HCT116 (cell line): ENCODE data around the gene LYPD4. TPM values are rescaled to one million over a fixed set of nuclear protein-coding genes. Genes with fewer than 3 reads are reported as not detected.

ENCODE experiments used
- ATAC-seq: fragments of 200-7000 bp; cut with Tn5 transposase; 2 replicates; pipeline ENCODE4 v1.9.1; 2020; ENCODE audit warnings: mild to moderate bottlenecking, moderate library complexity
- BruUV-seq: library from RNA; stranded (reverse); fragments of 400-500 nt; replicated peaks from 2 replicates; lab custom pipeline; 2021; lab: Mats Ljungman, UMichigan
- CTCF ChIA-PET: fragments of 300-600 bp; sonication (Branson Sonifier 250); formaldehyde crosslinking; loops from one replicate; lab custom pipeline; 2021; ENCODE audit warnings: antibody characterized with exemption; lab: Charles Lee
- POLR2A ChIA-PET: fragments of 300-600, 350-600 bp; sonication (Branson Sonifier 250); formaldehyde crosslinking; loops from one replicate; lab custom pipeline; 2021; ENCODE audit warnings: antibody characterized with exemption; lab: Charles Lee
- RAD21 ChIA-PET, 2 experiments: fragments of 300-600 bp; sonication (Branson Sonifier 250); formaldehyde crosslinking; loops; one replicate each; lab custom pipeline; 2023; ENCODE audit warnings: low total read pairs in 2 of 2; ENCODE audit not compliant: uncharacterized antibody in 2 of 2, unreplicated experiment in 2 of 2, low non-redundant PET in 1 of 2; lab: Charles Lee
- DNase-seq: peaks from one replicate; pipeline ENCODE4 v3.0.0-alpha.2; 2010; ENCODE audit warnings: low read depth, low spot score
- H2AFZ ChIP-seq: fragments of 200-600 bp; shearing (Covaris generic), sonication (generic); 2 replicates; pipeline ENCODE4 v1.6.1; 2017; ENCODE audit warnings: low read depth, mixed run types, mixed read lengths, antibody characterized with exemption, low read length; ENCODE audit not compliant: poor library complexity, severe bottlenecking
- H3K27ac ChIP-seq: 2 replicates; pipeline ENCODE4 v1.5.1; 2012; ENCODE audit warnings: low read depth, low read length
- H3K27me3 ChIP-seq: fragments of 200-600 bp; sonication (generic); 2 replicates; pipeline ENCODE4 v1.6.1; 2016; ENCODE audit warnings: mixed run types, low read length, mixed read lengths; ENCODE audit not compliant: insufficient read depth
- H3K36me3 ChIP-seq, 2 experiments: fragments of 200-500 bp in 1 of 2; fragments of 200-600 bp in 1 of 2; sonication (Bioruptor generic) in 1 of 2; sonication (generic) in 1 of 2; 2 replicates each; pipeline versions ENCODE4 v1.5.1 to v1.6.1; 2014 to 2016; ENCODE audit warnings: low read length in 2 of 2, inconsistent platforms in 1 of 2, mixed read lengths in 1 of 2, mixed run types in 1 of 2; ENCODE audit not compliant: insufficient read depth in 2 of 2, control insufficient read depth in 1 of 2
- H3K4me1 ChIP-seq, 2 experiments: fragments of 200-600 bp in 1 of 2; sonication (generic) in 1 of 2; 2 replicates each; pipeline versions ENCODE4 v1.5.1 to v1.6.1; 2012 to 2017; ENCODE audit warnings: low read length in 2 of 2, inconsistent platforms in 1 of 2, mild to moderate bottlenecking in 1 of 2, mixed read lengths in 1 of 2, mixed run types in 1 of 2, moderate library complexity in 1 of 2; ENCODE audit not compliant: insufficient read depth in 2 of 2, control insufficient read depth in 1 of 2
- H3K4me2 ChIP-seq: fragments of 200-600 bp; sonication (generic); 2 replicates; pipeline ENCODE4 v1.6.1; 2017; ENCODE audit warnings: mixed run types, low read length, mixed read lengths
- H3K4me3 ChIP-seq, 2 experiments: fragments of 200-600 bp in 1 of 2; sonication (generic) in 1 of 2; replicated peaks in 1 of 2; 2 replicates each; pipeline ENCODE4 v1.5.1; 2011 to 2016; ENCODE audit warnings: low read length in 2 of 2, control low read depth in 1 of 2, low read depth in 1 of 2, mild to moderate bottlenecking in 1 of 2, mixed read lengths in 1 of 2, mixed run types in 1 of 2
- H3K79me2 ChIP-seq: fragments of 200-600 bp; sonication (generic); 2 replicates; pipeline ENCODE4 v1.6.1; 2017; ENCODE audit warnings: mild to moderate bottlenecking, mixed run types, low read length, moderate library complexity, mixed read lengths; ENCODE audit not compliant: insufficient read depth
- H3K9ac ChIP-seq: fragments of 200-600 bp; sonication (generic); 2 replicates; pipeline ENCODE4 v1.6.1; 2016; ENCODE audit warnings: low read length, mixed read lengths
- H3K9me2 ChIP-seq: fragments of 200-600 bp; sonication (generic), shearing (Covaris generic); 2 replicates; pipeline ENCODE4 v1.6.1; 2017; ENCODE audit warnings: mixed run types, mild to moderate bottlenecking, moderate library complexity; ENCODE audit not compliant: insufficient read depth
- H3K9me3 ChIP-seq, 2 experiments: fragments of 200-500 bp in 1 of 2; fragments of 200-600 bp in 1 of 2; sonication (Bioruptor generic) in 1 of 2; sonication (generic) in 1 of 2; 2 replicates each; pipeline ENCODE4 v1.6.1; 2014 to 2017; ENCODE audit warnings: low read length in 2 of 2, mixed read lengths in 2 of 2, inconsistent platforms in 1 of 2, low read depth in 1 of 2, mild to moderate bottlenecking in 1 of 2, mixed run types in 1 of 2, moderate library complexity in 1 of 2; ENCODE audit not compliant: control insufficient read depth in 1 of 2, insufficient read depth in 1 of 2
- H4K20me1 ChIP-seq: fragments of 200-600 bp; sonication (generic), shearing (Covaris generic); 2 replicates; pipeline ENCODE4 v1.6.1; 2017; ENCODE audit warnings: mixed run types, mild to moderate bottlenecking, moderate library complexity; ENCODE audit not compliant: insufficient read depth
- FOSL1 ChIP-seq: IDR thresholded peaks from 2 replicates; pipeline ENCODE4 v1.6.1; 2012; ENCODE audit warnings: low read depth
- JUND ChIP-seq: IDR thresholded peaks from 2 replicates; pipeline ENCODE4 v1.6.1; 2012
- POLR2AphosphoS5 ChIP-seq: IDR thresholded peaks from 2 replicates; pipeline ENCODE4 v1.6.1; 2011; ENCODE audit warnings: mild to moderate bottlenecking, low read depth, low read length, moderate library complexity
- RAD21 ChIP-seq: IDR thresholded peaks from 2 replicates; pipeline ENCODE4 v1.6.1; 2012; ENCODE audit warnings: low read depth, mild to moderate bottlenecking
- SIN3A ChIP-seq: IDR thresholded peaks from 2 replicates; pipeline ENCODE4 v1.6.1; 2012; ENCODE audit warnings: low read depth
- SP1 ChIP-seq: IDR thresholded peaks from 2 replicates; pipeline ENCODE4 v1.6.1; 2012; ENCODE audit warnings: low read depth
- SRF ChIP-seq: IDR thresholded peaks from 2 replicates; pipeline ENCODE4 v1.6.1; 2012; ENCODE audit warnings: low read depth
- YY1 ChIP-seq: IDR thresholded peaks from 2 replicates; pipeline ENCODE4 v1.6.1; 2011; ENCODE audit warnings: low read length, low read depth, moderate library complexity, mild to moderate bottlenecking; ENCODE audit not compliant: insufficient replicate concordance; ENCODE audit errors: extremely low read depth
- ZFX ChIP-seq: fragments of 450-650 bp; IDR thresholded peaks from 2 replicates; pipeline ENCODE4 v1.6.1; 2017
- ZNF274 ChIP-seq: fragments of 200-500 bp; sonication (Bioruptor generic); IDR thresholded peaks from 2 replicates; pipeline ENCODE4 v1.6.1; 2014; ENCODE audit warnings: mild to moderate bottlenecking, low read depth, low read length, inconsistent platforms
- intact Hi-C: fragments of 100-400 bp; cut with micrococcal nuclease; formaldehyde crosslinking; loops from 2 replicates; pipeline ENCODE4 v1.10.0; 2022
- total RNA-seq: library from RNA; stranded (reverse); gene quantifications from one replicate; pipeline ENCODE4 v1.2.1, GENCODE V29; 2021; ENCODE audit not compliant: unreplicated experiment
- TF ChIP-seq, protein P1 (sequence below), 3 experiments: fragments of 200-600 bp in 1 of 3; sonication (generic) in 1 of 3; IDR thresholded peaks in 2 of 3; conservative IDR thresholded peaks in 1 of 3; 2 replicates each; pipeline ENCODE4 v1.5.1; 2012 to 2017; ENCODE audit warnings: low read depth in 2 of 3, low read length in 2 of 3, antibody characterized with exemption in 1 of 3, borderline replicate concordance in 1 of 3, control low read depth in 1 of 3, mild to moderate bottlenecking in 1 of 3, mixed read lengths in 1 of 3, mixed run types in 1 of 3, moderate library complexity in 1 of 3; ENCODE audit not compliant: insufficient read depth in 1 of 3
- TF ChIP-seq, protein P2 (sequence below): IDR thresholded peaks from 2 replicates; pipeline ENCODE4 v1.6.1; 2012
- TF ChIP-seq, protein P3 (sequence below): IDR thresholded peaks from 2 replicates; pipeline ENCODE4 v1.6.1; 2012; ENCODE audit warnings: low read depth

LYPD4 gene
- total RNA-seq, 1 experiment from 2014 or later: not detected

DNA sequence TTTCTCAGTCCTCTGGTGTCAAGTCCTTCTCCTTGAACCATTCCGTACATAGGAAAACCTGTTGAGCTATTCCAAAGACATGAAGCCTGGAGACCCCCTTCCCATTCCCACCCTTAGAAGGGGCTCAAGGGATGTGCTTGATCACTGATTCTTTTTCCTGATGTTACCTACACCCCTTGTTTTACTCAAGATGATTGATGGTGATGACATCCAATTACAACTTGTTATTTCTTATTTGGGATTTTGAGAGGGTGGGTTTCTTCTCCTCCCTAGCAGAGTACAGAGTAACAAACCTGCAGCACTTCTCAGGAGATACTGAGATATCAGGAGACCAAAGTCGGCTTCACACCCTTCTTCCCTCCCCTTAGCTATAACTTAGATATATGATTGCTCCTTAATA, 8.9 kb upstream of the LYPD4 start:
- ChIA-PET CTCF (no interaction called here), RAD21 (no interaction called here), POLR2A (no interaction called here)
- H3K9ac ChIP-seq: no peak overlapping the region
- no peak for TF ChIP-seq SRF
- BruUV-seq: no TSS peak
- no peak overlapping the region for H3K27ac ChIP-seq
- no peak overlapping the region for H3K4me3 ChIP-seq
- no peaks in the 10 kb centered on the region for H3K4me1 ChIP-seq
- intact Hi-C loops: no loop called here
- H3K79me2 ChIP-seq: no peaks in the 10 kb centered on the region
- H3K36me3 ChIP-seq: no peaks in the 10 kb centered on the region
- no peaks in the 10 kb centered on the region for H3K9me2 ChIP-seq
- H3K4me2 ChIP-seq: no peak overlapping the region
- ATAC-seq: no peak
- H2AFZ ChIP-seq: no peak overlapping the region
- H3K27me3 ChIP-seq: peaks cover 39% of the 10 kb centered on the region
- H3K9me3 ChIP-seq: no peaks in the 10 kb centered on the region
- H4K20me1 ChIP-seq: no peaks in the 10 kb centered on the region
- no peak for DNase-seq

DNA sequence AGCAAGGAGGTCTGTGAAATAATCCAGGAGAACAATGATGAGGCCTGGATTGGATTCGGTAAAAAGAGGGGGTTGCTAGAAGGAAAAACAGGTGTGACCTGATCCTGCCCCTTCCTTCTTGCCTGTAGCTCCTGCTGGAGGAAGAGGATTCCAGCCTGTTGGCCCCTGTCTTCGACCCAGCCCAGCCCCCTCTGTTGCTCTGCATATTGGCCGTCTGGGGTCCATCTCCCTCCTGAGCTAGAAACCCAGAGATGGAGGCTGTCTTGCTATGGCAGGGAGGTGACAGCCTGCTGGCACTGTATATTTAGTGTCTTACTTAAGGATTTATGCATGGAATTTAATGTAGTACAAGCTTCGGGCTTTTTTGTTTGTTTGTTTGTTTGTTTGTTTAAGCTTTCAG, 7.0 kb upstream of the LYPD4 start:
- Histone ChIP-seq H3K9me2 (no peaks in the 10 kb centered on the region), H3K9ac (no peak overlapping the region), H3K36me3 (no peaks in the 10 kb centered on the region), H3K4me3 (no peak overlapping the region), H3K79me2 (no peaks in the 10 kb centered on the region), H3K4me1 (no peaks in the 10 kb centered on the region), H3K27me3 (peaks cover 39% of the 10 kb centered on the region), H4K20me1 (no peaks in the 10 kb centered on the region), H2AFZ (no peak overlapping the region), H3K27ac (no peak overlapping the region), H3K9me3 (no peaks in the 10 kb centered on the region), H3K4me2 (no peak overlapping the region)
- CTCF ChIA-PET: interaction anchor here (1.3 kb wide), 1 partner anchor 15 kb away, joined by 9 read pairs; no protein-coding TSS in a partner anchor
- no peak for ATAC-seq
- BruUV-seq: no TSS peak
- intact Hi-C loops: no loop called here
- DNase-seq: no peak
- RAD21 ChIA-PET: no interaction called here
- POLR2A ChIA-PET: no interaction called here
- TF ChIP-seq SP1 (no peak), SIN3A (no peak), YY1 (no peak), ZNF274 (no peak), JUND (no peak), FOSL1 (no peak), RAD21 (no peak), POLR2AphosphoS5 (no peak), ZFX (no peak)
- TF ChIP-seq, protein P1, sequence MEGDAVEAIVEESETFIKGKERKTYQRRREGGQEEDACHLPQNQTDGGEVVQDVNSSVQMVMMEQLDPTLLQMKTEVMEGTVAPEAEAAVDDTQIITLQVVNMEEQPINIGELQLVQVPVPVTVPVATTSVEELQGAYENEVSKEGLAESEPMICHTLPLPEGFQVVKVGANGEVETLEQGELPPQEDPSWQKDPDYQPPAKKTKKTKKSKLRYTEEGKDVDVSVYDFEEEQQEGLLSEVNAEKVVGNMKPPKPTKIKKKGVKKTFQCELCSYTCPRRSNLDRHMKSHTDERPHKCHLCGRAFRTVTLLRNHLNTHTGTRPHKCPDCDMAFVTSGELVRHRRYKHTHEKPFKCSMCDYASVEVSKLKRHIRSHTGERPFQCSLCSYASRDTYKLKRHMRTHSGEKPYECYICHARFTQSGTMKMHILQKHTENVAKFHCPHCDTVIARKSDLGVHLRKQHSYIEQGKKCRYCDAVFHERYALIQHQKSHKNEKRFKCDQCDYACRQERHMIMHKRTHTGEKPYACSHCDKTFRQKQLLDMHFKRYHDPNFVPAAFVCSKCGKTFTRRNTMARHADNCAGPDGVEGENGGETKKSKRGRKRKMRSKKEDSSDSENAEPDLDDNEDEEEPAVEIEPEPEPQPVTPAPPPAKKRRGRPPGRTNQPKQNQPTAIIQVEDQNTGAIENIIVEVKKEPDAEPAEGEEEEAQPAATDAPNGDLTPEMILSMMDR (IDR thresholded peaks at IDR 0.05 in 2 of 3, conservative IDR thresholded peaks at IDR 0.05 in 1 of 3; ENCODE audit: borderline replicate concordance in 1 of 3, insufficient read depth in 1 of 3, low read depth in 2 of 3, low read length in 2 of 3): no peak
- TF ChIP-seq, protein P2, sequence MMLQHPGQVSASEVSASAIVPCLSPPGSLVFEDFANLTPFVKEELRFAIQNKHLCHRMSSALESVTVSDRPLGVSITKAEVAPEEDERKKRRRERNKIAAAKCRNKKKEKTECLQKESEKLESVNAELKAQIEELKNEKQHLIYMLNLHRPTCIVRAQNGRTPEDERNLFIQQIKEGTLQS: no peak
- TF ChIP-seq, protein P3, sequence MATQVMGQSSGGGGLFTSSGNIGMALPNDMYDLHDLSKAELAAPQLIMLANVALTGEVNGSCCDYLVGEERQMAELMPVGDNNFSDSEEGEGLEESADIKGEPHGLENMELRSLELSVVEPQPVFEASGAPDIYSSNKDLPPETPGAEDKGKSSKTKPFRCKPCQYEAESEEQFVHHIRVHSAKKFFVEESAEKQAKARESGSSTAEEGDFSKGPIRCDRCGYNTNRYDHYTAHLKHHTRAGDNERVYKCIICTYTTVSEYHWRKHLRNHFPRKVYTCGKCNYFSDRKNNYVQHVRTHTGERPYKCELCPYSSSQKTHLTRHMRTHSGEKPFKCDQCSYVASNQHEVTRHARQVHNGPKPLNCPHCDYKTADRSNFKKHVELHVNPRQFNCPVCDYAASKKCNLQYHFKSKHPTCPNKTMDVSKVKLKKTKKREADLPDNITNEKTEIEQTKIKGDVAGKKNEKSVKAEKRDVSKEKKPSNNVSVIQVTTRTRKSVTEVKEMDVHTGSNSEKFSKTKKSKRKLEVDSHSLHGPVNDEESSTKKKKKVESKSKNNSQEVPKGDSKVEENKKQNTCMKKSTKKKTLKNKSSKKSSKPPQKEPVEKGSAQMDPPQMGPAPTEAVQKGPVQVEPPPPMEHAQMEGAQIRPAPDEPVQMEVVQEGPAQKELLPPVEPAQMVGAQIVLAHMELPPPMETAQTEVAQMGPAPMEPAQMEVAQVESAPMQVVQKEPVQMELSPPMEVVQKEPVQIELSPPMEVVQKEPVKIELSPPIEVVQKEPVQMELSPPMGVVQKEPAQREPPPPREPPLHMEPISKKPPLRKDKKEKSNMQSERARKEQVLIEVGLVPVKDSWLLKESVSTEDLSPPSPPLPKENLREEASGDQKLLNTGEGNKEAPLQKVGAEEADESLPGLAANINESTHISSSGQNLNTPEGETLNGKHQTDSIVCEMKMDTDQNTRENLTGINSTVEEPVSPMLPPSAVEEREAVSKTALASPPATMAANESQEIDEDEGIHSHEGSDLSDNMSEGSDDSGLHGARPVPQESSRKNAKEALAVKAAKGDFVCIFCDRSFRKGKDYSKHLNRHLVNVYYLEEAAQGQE: no peak
